HG03097 (cell line): Measurements from ENCODE around the gene SREBF2.

Experiments
- ATAC-seq: cut with Tn5 transposase; IDR thresholded peaks from one replicate; pipeline ENCODE4 v1.9.1; 2021; ENCODE audit not compliant: unreplicated experiment, low FRiP score

SREBF2 gene

GRCh38 chr22:41875531-41876270 lies 42.8 kb downstream of the SREBF2 start:
- ATAC-seq = no peak

GRCh38 chr22:41876275-41876674 lies 43.4 kb downstream of the SREBF2 start:
- ATAC-seq = no peak

GRCh38 chr22:41876675-41877074 lies 43.8 kb downstream of the SREBF2 start:
- no peak for ATAC-seq

- ATAC-seq = no peak
These were observed 47.7 kb downstream of the SREBF2 start for GRCh38 chr22:41880653-41881052.

- ATAC-seq = no peak
These were observed 50.5 kb downstream of the SREBF2 start for GRCh38 chr22:41883400-41883799.

GRCh38 chr22:41885116-41885515 lies 52.2 kb downstream of the SREBF2 start:
- no peak for ATAC-seq

- no peak for ATAC-seq
These were observed 52.6 kb downstream of the SREBF2 start for GRCh38 chr22:41885516-41885915.

- no peak for ATAC-seq
These were observed 55.8 kb downstream of the SREBF2 start for GRCh38 chr22:41888627-41889200.

GRCh38 chr22:41891407-41891806 lies 58.5 kb downstream of the SREBF2 start:
- no peak for ATAC-seq

- no peak for ATAC-seq
These were observed 59.8 kb downstream of the SREBF2 start for GRCh38 chr22:41892721-41893120.

- ATAC-seq = no peak
These were observed 60.9 kb downstream of the SREBF2 start for GRCh38 chr22:41893591-41894375.

- ATAC-seq = no peak
These were observed 65.7 kb downstream of the SREBF2 start for GRCh38 chr22:41898645-41899044.

- ATAC-seq = no peak
These were observed 66.2 kb downstream of the SREBF2 start for GRCh38 chr22:41899110-41899509.

- ATAC-seq = no peak
These were observed 67.2 kb downstream of the SREBF2 start for GRCh38 chr22:41899992-41900651.

- ATAC-seq = no peak
These were observed 67.9 kb downstream of the SREBF2 start for GRCh38 chr22:41900652-41901312.

GRCh38 chr22:41902016-41902415 lies 69.1 kb downstream of the SREBF2 start:
- ATAC-seq = no peak

- ATAC-seq = no peak
These were observed 70.1 kb downstream of the SREBF2 start for GRCh38 chr22:41902932-41903421.

GRCh38 chr22:41904450-41905410 lies 71.8 kb downstream of the SREBF2 start:
- no peak for ATAC-seq
